Measurements from ENCODE around the gene XYLB. TPM values are rescaled to one million over a fixed set of nuclear protein-coding genes. Genes with fewer than 3 reads are reported as not detected.

XYLB gene
- total RNA-seq, 1 donor from 2014 or later, result 1.9 TPM

DNA sequence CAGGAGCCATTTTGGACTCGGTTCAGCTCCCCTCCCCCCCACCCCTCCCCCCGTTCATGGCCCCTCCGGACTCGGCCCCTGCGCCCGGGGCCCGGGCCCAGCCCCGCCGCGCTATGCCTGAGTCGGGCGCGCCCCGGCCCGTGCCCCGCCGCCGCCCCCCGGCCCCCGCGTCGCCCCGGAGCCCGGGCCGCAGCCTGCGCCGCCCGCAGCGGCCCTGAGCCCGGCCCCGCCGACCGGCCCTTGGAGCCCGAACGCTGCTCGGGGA, 107.3 kb downstream of the XYLB start:
- no peak for TF ChIP-seq CTCF (IDR thresholded peaks at IDR 0.05; ENCODE audit: insufficient read depth, low read length, poor library complexity, severe bottlenecking)
- Histone ChIP-seq H3K27me3 (ENCODE audit: control insufficient read depth, insufficient read depth, low read length) (no peaks in the 10 kb centered on the region), H3K4me3 (ENCODE audit: low read depth, low read length) (peak overlapping the region; percentile 70), H3K36me3 (ENCODE audit: control insufficient read depth, insufficient read depth, low read length) (no peaks in the 10 kb centered on the region)
- no peak for DNase-seq (ENCODE audit: low read depth)

- TF ChIP-seq CTCF (IDR thresholded peaks at IDR 0.05; ENCODE audit: insufficient read depth, low read length, poor library complexity, severe bottlenecking), result no peak
- Histone ChIP-seq H3K27me3 (ENCODE audit: control insufficient read depth, insufficient read depth, low read length) (no peaks in the 10 kb centered on the region), H3K36me3 (ENCODE audit: control insufficient read depth, insufficient read depth, low read length) (no peaks in the 10 kb centered on the region), H3K4me3 (ENCODE audit: low read depth, low read length) (peak overlapping the region; percentile 70)
- DNase-seq (ENCODE audit: low read depth), result no peak
Observed at GRCh38 chr3:38454178-38454883, 107.7 kb downstream of the XYLB start.

DNA sequence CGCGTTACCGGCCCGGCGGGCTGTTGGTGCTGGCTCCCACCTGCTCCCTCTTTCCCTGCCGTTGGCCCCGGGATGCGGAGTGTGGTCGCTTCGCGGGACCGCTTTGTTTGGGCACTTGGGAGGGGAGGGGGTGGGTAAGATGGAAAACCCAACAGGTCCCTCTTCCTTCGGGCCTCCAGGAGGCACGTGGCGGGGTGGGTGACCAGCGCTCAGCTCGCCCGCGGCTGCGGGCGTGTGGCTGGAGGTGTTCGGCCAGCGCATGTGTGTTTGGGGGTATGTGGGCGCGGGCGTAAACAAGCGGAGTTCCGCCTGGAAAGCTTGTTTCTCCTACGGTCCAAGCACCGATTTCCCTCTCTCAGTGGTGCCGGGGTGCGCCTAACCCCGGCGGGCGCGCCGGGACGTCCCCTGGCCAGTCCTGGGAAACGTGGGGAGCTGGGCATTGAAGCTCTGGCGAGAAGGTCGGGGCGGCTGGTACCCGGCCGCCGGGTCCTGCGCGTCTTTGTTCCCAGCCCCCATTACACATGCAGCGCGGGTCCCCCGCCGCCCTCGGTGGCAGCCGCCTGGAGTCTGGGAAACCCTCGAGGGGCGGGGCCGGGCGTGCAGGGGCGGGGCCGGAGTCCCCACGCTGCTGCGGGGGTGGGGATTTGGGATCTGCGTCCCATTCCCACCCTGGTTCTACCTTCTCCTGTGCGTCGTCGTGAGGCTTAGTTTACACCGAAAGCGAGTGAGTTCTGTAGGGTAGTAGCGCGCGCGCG, 108.5 kb downstream of the XYLB start:
- Histone ChIP-seq H3K27me3 (ENCODE audit: control insufficient read depth, insufficient read depth, low read length) (no peaks in the 10 kb centered on the region), H3K36me3 (ENCODE audit: control insufficient read depth, insufficient read depth, low read length) (no peaks in the 10 kb centered on the region), H3K4me3 (ENCODE audit: low read depth, low read length) (peak overlapping the region; percentile 70)
- no peak for DNase-seq (ENCODE audit: low read depth)
- TF ChIP-seq CTCF (IDR thresholded peaks at IDR 0.05; ENCODE audit: insufficient read depth, low read length, poor library complexity, severe bottlenecking), result no peak

DNA sequence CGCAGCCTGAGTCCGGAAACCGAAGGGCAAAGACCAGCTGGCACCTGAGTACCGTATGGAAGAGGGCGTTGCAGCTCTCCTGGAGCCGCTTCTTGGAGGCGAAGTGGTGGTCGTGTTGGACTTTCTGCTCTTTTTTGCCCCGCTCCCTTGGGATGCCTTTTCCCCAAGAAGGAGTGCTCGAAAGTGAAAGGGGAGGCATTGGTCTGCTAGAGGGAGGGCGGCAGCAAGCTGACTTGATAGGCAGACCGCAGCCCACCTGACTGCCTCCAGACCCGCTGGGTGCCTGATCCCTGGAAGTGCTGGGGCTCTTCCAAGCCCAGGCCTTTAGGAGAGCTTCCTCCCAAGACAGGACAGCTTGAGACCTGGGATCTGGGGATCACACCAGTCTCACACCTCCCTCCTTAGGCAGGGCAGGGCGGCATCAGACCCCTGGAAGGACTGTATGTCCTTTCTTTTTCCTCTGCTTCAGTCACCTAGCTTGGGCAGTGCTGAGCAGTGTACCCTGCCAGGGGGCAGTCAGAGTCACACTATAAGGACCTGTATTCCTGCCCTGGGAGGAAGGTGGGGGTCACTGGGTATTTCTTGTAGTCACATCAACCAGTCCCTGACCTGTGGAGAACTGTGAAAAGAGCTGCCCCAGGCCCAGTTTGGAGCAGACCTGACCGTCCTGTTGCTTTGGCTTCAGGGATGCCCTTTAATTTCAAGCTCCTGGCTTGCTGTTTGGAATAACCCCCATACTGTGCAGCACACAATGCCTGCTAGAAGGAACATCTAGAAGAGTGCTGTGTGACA, 109.2 kb downstream of the XYLB start:
- DNase-seq (ENCODE audit: low read depth), result no peak

More for the DNA sequence above, 109.2 kb downstream of the XYLB start:
- Histone ChIP-seq H3K36me3 (ENCODE audit: control insufficient read depth, insufficient read depth, low read length) (no peaks in the 10 kb centered on the region), H3K4me3 (ENCODE audit: low read depth, low read length) (peak overlapping the region; percentile 70), H3K27me3 (ENCODE audit: control insufficient read depth, insufficient read depth, low read length) (no peaks in the 10 kb centered on the region)
- TF ChIP-seq CTCF (IDR thresholded peaks at IDR 0.05; ENCODE audit: insufficient read depth, low read length, poor library complexity, severe bottlenecking), result no peak
